Purkinje cell (primary cell): ENCODE results near the gene CCDC17. TPM values are rescaled to one million over a fixed set of nuclear protein-coding genes. Genes with fewer than 3 reads are reported as not detected.

Source experiments
- polyA plus RNA-seq: library from polyadenylated mRNA; unstranded; fragments of >200 nt; fragmentation: Nextera tagmentation; gene quantifications from 2 replicates; pipeline ENCODE4 v1.2.1, GENCODE V29; 2014

The CCDC17 gene
- polyA plus RNA-seq: not detected in 2 replicates

GRCh38 chr1:45623972-45624371, at the start of gene CCDC17:
Gene CCDC17, minus strand, starts transcription at chr1:45624054. Its CDS starts 145 bp downstream, at chr1:45623909.

GRCh38 chr1:45583666-45584350, 40.0 kb downstream of the CCDC17 start, which contains the start of gene NASP:
Gene NASP, plus strand, starts transcription at chr1:45584041. Its CDS starts 106 bp downstream, at chr1:45584147.

Other genes with a start within 250 kb of the CCDC17 start
- 0.27 and 1.2 TPM in 2 replicates for gene TESK2, start 132.9 kb downstream of the CCDC17 start, polyA plus RNA-seq
- 0.56 and 1.6 TPM in 2 replicates for gene CCDC163, start 124.0 kb downstream of the CCDC17 start, polyA plus RNA-seq
- gene MMACHC, start 123.8 kb downstream of the CCDC17 start, polyA plus RNA-seq: 4.0 TPM in 2 replicates
- gene PRDX1, start 102.2 kb downstream of the CCDC17 start, polyA plus RNA-seq: 247 and 326 TPM in 2 replicates
- 41.7 TPM in 2 replicates for gene AKR1A1, start 73.2 kb downstream of the CCDC17 start, polyA plus RNA-seq
- 17.1 and 34.7 TPM in 2 replicates for gene NASP, start 40.0 kb downstream of the CCDC17 start, polyA plus RNA-seq
- gene GPBP1L1, start 62.5 kb upstream of the CCDC17 start, polyA plus RNA-seq: 13.8 and 27.9 TPM in 2 replicates
- gene TMEM69, start 64.1 kb upstream of the CCDC17 start, polyA plus RNA-seq: 25.8 and 63.7 TPM in 2 replicates
- gene IPP, start 126.6 kb upstream of the CCDC17 start, polyA plus RNA-seq: 0.53 and 2.5 TPM in 2 replicates
- gene MAST2, start 179.6 kb upstream of the CCDC17 start, polyA plus RNA-seq: 0.50 and 0.99 TPM in 2 replicates